GM19193 (cell line): ENCODE measurements around the gene G6PC2.

ENCODE experiments used
- POLR2A ChIP-seq: IDR thresholded peaks from 4 replicates; pipeline ENCODE4 v1.6.1; 2011; ENCODE audit not compliant: insufficient read depth, insufficient read length; ENCODE audit errors: extremely low read depth

G6PC2 gene

GRCh38 chr2:168929031-168929430 is 27.9 kb downstream of the G6PC2 start:
- no peak for TF ChIP-seq POLR2A

GRCh38 chr2:168930242-168930641 is 29.2 kb downstream of the G6PC2 start:
- no peak for TF ChIP-seq POLR2A

- no peak for TF ChIP-seq POLR2A
Observed at GRCh38 chr2:168934826-168935225, 33.7 kb downstream of the G6PC2 start.

- TF ChIP-seq POLR2A: no peak
Observed at GRCh38 chr2:168935810-168936581, 34.9 kb downstream of the G6PC2 start.

- TF ChIP-seq POLR2A: no peak
Observed at GRCh38 chr2:168939061-168939460, 38.0 kb downstream of the G6PC2 start.

- TF ChIP-seq POLR2A: no peak
Observed at GRCh38 chr2:168939918-168940317, 38.8 kb downstream of the G6PC2 start.

- no peak for TF ChIP-seq POLR2A
Observed at GRCh38 chr2:168941297-168941696, 40.2 kb downstream of the G6PC2 start.

GRCh38 chr2:168944065-168944464 is 43.0 kb downstream of the G6PC2 start:
- no peak for TF ChIP-seq POLR2A

- TF ChIP-seq POLR2A: no peak
Observed at GRCh38 chr2:168945508-168945907, 44.4 kb downstream of the G6PC2 start.

- no peak for TF ChIP-seq POLR2A
Observed at GRCh38 chr2:168948621-168949212, 47.6 kb downstream of the G6PC2 start.

GRCh38 chr2:168949324-168949723 is 48.2 kb downstream of the G6PC2 start:
- TF ChIP-seq POLR2A: no peak

GRCh38 chr2:168951871-168952270 is 50.8 kb downstream of the G6PC2 start:
- TF ChIP-seq POLR2A: no peak

- TF ChIP-seq POLR2A: no peak
Observed at GRCh38 chr2:168952424-168952823, 51.3 kb downstream of the G6PC2 start.

GRCh38 chr2:168954256-168954655 is 53.2 kb downstream of the G6PC2 start:
- no peak for TF ChIP-seq POLR2A

GRCh38 chr2:168955321-168955720 is 54.2 kb downstream of the G6PC2 start:
- TF ChIP-seq POLR2A: no peak

GRCh38 chr2:168956392-168956791 is 55.3 kb downstream of the G6PC2 start:
- no peak for TF ChIP-seq POLR2A
